Stimulated activated CD8-positive, alpha-beta memory T cell treated with anti-CD3 and anti-CD28 coated beads, Interleukin-4, amount 100 ng/mL, for 24 hours (primary cell): ENCODE data around the gene VSIR.

Experiments
- DNase-seq: peaks from one replicate; pipeline ENCODE4 v3.0.0-alpha.2; 2020; ENCODE audit warnings: low read depth

Gene VSIR

DNA sequence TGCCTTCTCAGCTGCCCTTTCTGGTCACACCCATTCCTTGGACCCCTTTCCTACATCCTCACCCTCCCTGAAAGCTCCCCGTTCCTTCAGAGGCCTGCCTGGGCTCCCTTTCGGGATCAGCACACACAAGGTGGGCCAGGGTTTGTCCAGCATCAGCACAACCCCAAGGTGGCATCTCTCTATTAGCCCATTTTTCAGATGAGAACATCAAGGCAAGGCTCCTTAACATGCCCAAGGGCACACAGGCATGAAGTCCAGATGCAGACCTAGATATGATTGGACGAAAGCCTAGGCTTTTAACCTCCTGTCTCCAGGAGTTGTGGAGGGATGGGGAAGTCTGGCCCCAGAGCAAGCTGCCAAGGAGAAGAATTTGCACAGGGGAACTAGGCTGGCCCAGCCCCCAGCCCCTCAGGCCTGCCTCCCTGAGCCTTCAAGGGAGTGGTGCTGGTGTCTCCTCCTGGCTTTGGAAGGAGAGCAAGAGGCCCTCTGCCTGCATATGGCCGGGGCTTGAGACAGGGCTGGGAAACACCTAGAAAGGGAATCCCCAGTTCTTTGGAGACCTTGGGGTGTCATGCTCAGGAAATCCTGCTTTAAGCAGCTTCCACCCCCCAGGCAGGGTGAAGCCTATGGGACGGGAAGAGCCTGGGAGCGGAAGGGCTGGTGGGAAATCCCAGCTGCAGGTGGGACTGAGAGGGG is 9.0 kb upstream of the VSIR start:
- no peak for DNase-seq

DNA sequence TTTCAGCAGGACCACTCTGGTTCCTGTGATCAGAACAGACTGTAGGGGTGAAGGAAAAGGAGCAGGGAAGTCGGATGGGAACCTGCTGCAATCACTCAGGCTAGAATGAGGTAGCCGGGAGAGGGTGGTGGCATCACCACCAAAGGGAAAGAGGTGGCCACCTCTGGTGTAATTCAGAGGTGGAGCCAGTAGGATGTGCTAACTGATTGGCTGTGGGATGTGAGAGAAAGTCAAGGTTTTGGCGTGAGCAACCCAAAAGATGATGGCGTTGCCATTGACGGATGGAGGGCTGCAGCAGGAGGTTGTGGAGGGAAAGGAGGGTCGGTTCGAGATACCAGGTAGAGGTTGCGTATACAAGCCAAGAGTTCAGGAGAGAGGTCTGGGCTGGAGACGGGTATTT is 7.4 kb upstream of the VSIR start:
- no peak for DNase-seq

DNA sequence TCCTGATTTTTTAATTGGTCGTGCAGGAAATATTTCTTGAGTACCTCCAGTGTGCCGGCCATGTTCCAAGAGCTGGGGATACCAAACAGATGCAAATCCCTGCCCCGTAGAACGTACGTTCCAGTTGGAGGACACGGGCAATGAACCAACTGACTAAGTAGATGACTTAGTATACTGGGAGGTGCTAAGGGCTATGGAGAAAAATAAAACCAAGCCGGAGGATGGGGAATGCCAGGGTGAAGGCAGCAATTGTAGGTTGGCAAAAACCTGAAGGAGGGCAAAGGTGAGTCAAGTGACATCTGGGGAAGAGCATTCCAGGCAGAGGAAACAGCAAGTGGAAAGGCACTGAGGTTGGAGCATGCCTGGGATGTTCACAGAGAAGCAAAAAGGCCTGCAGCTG is 6.8 kb upstream of the VSIR start:
- DNase-seq = no peak

- no peak for DNase-seq
These were observed 6.3 kb upstream of the VSIR start for GRCh38 chr10:71779641-71780040.

- DNase-seq = no peak
These were observed 4.9 kb upstream of the VSIR start for GRCh38 chr10:71778071-71778825.

GRCh38 chr10:71777213-71777985 is 4.1 kb upstream of the VSIR start:
- DNase-seq = no peak

DNA sequence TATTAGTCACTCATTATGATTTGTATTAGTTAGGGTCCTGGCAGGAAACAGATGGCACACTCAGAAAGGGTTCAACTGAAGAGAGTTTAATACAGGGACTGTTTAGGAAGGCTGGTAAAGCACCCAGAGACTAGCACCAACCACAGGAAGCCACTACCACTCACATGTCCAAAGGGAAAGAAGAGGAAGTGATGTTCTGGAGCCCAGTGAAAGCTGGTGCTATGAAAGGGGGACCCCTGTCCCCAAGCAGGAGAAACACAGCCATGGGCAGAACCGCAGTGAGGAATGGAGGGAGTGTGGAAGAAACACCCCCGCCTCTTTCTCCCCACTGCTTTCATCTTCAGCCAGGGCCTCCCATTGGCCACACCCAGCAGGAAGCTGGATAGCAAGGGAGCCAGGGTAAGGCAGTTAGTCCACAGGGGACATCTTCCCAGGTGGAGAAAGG is 3.2 kb upstream of the VSIR start:
- DNase-seq = no peak

DNA sequence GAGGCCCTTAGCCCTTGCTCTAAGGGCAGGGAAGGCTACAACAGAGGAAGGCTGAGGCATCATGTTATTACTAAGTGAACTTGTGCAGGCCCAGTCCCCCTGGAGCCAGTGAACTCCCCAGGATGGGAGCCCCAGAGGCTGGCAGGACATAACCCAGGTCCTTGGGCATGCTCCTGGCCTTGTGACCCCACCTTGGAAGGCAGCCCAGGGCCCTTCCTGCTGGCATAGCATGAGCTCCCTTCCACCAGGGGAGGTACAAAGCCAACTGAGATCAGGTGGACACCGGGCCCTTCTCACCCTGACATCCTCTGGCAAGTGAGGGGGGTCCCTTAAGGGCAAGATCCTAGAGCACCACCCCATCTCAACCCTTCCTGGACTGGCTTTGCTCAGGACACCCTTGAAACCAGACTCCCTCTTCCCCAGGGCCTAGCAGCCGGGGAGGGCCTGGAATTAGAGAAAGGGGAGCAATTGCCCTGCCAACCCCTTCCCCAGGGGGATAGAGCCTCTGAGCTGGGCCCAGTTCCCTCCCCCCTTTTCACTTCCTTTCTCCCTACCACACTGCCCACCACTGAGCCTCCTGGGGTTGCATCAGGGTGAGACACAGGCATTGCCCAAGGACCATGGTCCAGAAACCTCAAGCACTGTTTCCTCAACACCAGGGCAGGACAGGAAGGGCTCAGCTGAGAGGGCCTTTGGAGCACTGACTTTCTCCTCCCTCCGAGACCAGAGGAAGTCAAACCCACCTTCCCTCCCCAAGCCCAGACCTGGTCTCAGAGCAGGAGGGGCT is 1.8 kb upstream of the VSIR start:
- DNase-seq = no peak

- no peak for DNase-seq
These were observed 494 bp downstream of the VSIR start for GRCh38 chr10:71772832-71773220.

GRCh38 chr10:71771821-71772617 is 1.3 kb downstream of the VSIR start:
- DNase-seq = no peak

GRCh38 chr10:71771204-71771603 is 2.1 kb downstream of the VSIR start:
- DNase-seq = no peak

GRCh38 chr10:71770789-71771188 is 2.5 kb downstream of the VSIR start:
- no peak for DNase-seq

DNA sequence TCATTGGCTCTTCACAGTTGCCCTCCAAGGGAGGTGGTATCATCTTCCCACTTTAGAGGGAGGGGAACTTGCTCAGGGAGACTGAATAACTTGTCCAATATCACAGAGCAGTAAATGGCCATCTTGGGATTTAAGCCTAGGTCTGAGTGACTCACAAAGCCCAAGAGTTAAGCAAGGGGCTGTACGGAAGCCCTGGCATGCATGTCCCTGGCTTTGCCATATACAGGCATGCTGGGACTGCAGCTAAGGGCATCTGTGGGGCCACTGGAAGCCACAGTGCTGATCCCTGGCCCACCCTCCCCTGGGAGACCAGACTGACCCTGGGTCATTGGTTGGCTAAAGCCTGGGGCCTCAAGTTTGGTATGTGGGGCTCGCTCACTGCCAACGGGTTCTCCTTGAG is 3.1 kb downstream of the VSIR start:
- DNase-seq = no peak

- DNase-seq = no peak
These were observed 4.0 kb downstream of the VSIR start for GRCh38 chr10:71769279-71769823.

DNA sequence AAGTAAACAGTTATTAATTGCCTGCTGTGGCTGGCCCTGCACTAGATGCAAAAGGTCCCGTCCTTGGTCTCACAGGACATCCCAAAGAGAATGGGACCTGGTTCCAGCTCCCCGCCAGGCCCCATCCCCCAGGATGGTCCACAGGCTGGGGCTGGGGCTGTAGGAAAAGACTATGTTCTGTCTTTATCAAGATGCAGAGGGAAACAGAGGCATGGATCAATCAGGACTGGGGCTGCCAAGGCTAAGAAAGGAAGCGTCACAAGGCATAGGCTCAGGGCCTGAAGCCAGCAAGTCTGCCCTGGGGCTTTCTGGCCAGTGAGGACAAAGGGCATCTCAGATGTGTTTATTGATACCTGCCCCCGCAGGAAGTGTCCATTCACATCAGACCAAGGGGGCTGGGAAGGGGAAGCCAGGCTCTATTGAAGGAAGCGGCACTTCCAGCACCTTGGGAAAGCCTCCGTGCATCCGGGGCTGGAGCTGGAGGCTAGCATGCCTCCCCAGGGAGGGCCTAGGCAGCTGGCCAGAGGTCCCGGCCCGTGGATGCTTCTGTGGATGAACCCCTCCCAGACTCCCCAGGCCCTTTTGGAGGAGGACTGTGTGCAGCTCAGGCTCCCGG is 5.8 kb downstream of the VSIR start:
- DNase-seq = no peak

- no peak for DNase-seq
These were observed 6.5 kb downstream of the VSIR start for GRCh38 chr10:71766717-71767419.

DNA sequence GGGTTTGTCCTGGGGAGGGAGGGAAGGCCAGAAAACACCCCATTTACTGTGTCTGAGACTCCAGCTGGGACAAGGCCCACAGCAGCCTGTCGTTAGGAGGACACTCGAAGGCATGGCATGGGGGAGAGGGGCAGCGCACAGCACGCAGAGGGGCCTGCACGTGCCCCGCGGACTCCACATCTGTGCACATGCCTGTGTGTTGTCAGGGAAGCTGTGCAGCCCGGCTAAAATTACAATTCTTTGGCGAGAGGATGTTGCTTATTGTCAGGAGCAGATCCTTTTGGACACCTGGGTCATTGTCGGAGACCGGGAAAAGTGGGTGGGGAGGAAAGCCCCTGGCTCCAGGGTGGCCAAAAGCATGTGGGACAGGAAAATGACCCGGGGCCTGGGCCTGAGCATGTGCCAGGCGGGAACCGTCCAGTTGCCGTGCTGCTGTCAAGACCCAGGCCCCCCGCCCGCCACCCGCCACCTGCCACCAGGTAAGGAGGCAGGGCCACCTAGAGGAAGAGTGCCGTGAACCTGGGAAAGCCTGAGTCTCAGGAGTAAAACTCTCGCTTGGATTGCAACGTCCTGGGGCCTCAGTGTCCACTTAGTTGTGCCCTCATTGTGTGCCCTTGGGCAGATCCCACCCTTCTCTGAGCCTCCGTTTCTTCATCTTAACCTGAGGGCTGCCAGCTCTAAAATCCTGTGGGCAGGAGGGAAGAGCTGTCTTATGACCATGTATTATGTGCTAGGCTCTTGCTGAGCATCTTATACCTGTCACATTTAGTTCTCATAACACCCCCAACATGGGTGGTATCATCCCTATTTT is 7.2 kb downstream of the VSIR start:
- DNase-seq = no peak

- DNase-seq = no peak
These were observed 8.0 kb downstream of the VSIR start for GRCh38 chr10:71765176-71765904.
